ENCODE data around the gene CCDC188. TPM values are rescaled to one million over a fixed set of nuclear protein-coding genes. Genes with fewer than 3 reads are reported as not detected.

CCDC188 gene
- polyA plus RNA-seq, 1 experiment, result 6.5 TPM

GRCh38 chr22:20187777-20188566 lies 37.1 kb upstream of the CCDC188 start:
- no peak overlapping the region for H3K4me3 ChIP-seq (ENCODE audit: low read depth, low read length)
- ChIA-PET CTCF (interaction anchor here (1.9 kb wide), 1 partner anchor 31 kb away, joined by 4 read pairs; no protein-coding TSS in a partner anchor), POLR2A (no interaction called here)
- TF ChIP-seq CTCF (IDR thresholded peaks at IDR 0.05; ENCODE audit: insufficient read depth, low read depth, low read length), result no peak
- DNase-seq (ENCODE audit: low read depth), result no peak
- peaks cover 2% of the 10 kb centered on the region; the same call in 1 of the 2 replicates for H3K27me3 ChIP-seq (ENCODE audit: control insufficient read depth, insufficient read depth, low read length)
- no peaks in the 10 kb centered on the region for H3K36me3 ChIP-seq (ENCODE audit: control insufficient read depth, insufficient read depth, low read length)

DNA sequence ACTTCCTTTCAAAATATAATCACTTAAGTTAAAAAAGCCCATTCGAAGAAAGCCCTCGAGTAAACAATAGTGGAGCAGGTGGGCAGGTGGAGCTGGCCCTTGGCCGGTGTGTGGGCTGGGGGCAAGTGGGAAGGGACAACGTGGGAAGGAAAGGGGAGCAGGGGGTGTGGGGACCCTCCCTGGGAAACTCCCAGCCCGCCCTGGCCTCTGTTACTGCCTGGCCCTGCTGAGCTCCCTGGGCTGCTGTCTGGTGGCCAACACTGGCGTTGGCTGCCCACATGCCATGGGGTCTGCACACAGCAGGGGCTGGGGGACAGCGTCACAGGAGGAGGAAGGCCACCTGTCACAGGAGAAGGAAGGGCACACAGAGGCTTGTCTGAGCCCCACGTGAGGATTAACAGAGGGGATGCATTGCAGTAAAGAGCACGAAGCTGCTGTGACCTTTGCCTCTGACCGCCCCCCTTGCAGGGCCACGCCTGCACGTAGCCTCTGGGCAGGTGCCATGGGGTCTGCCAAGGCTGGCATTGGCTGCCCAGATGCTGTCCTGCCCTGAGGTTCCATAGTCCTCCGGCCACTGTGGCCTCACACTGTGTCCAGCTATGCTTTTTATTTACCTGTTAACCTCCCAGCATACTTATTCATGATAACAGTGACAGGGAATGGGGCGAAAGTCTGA lies 36.2 kb upstream of the CCDC188 start:
- ChIA-PET CTCF (interaction anchor here (1.9 kb wide), 1 partner anchor 30 kb away, joined by 4 read pairs; no protein-coding TSS in a partner anchor), POLR2A (no interaction called here)
- Histone ChIP-seq H3K4me3 (ENCODE audit: low read depth, low read length) (no peak overlapping the region), H3K27me3 (ENCODE audit: control insufficient read depth, insufficient read depth, low read length) (peaks cover 2% of the 10 kb centered on the region; the same call in 1 of the 2 replicates), H3K36me3 (ENCODE audit: control insufficient read depth, insufficient read depth, low read length) (no peaks in the 10 kb centered on the region)
- no peak for DNase-seq (ENCODE audit: low read depth)
- no peak for TF ChIP-seq CTCF (IDR thresholded peaks at IDR 0.05; ENCODE audit: insufficient read depth, low read depth, low read length)

GRCh38 chr22:20186183-20186870 lies 35.5 kb upstream of the CCDC188 start:
- POLR2A ChIA-PET, result no interaction called here

DNA sequence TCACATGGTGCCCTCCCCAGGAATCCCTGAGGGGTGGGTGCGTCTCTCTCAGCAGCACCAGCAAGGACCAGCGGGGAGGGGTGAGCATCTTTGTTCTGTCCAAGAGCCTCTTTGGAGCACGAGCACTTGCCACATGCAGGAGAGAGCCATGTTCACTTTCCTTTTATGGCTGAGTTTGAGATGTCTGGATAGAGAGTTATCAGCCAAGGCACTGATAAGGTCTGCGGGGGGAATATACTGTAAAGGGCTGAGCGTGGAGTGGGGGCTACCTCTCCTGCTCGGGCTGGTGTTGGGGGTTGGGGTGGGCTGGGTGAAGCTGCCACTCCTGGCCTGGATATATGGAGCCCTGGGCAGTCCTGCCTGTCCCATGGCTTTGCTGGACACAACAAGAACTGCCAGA lies 34.9 kb upstream of the CCDC188 start:
- CTCF ChIA-PET, result interaction anchor here (1.2 kb wide), 1 partner anchor 29 kb away, joined by 3 read pairs; no protein-coding TSS in a partner anchor

More at GRCh38 chr22:20186183-20186870, 35.5 kb upstream of the CCDC188 start:
- TF ChIP-seq CTCF (IDR thresholded peaks at IDR 0.05; ENCODE audit: insufficient read depth, low read depth, low read length), result no peak
- Histone ChIP-seq H3K36me3 (ENCODE audit: control insufficient read depth, insufficient read depth, low read length) (no peaks in the 10 kb centered on the region), H3K4me3 (ENCODE audit: low read depth, low read length) (no peak overlapping the region), H3K27me3 (ENCODE audit: control insufficient read depth, insufficient read depth, low read length) (peaks cover 2% of the 10 kb centered on the region; the same call in 1 of the 2 replicates)
- DNase-seq (ENCODE audit: low read depth), result no peak
- CTCF ChIA-PET, result interaction anchor here (1.2 to 1.9 kb wide), 2 partner anchors 29 kb away, joined by 3 to 4 read pairs; no protein-coding TSS in a partner anchor

More for the DNA sequence above, 34.9 kb upstream of the CCDC188 start:
- no peak overlapping the region for H3K4me3 ChIP-seq (ENCODE audit: low read depth, low read length)
- no peaks in the 10 kb centered on the region for H3K36me3 ChIP-seq (ENCODE audit: control insufficient read depth, insufficient read depth, low read length)
- POLR2A ChIA-PET, result no interaction called here
- TF ChIP-seq CTCF (IDR thresholded peaks at IDR 0.05; ENCODE audit: insufficient read depth, low read depth, low read length), result no peak
- peaks cover 2% of the 10 kb centered on the region; the same call in 1 of the 2 replicates for H3K27me3 ChIP-seq (ENCODE audit: control insufficient read depth, insufficient read depth, low read length)
- no peak for DNase-seq (ENCODE audit: low read depth)

All from BJ (cell line).